Caco-2 (cell line): Measurements from ENCODE around the gene RPE. TPM values are rescaled to one million over a fixed set of nuclear protein-coding genes. Genes with fewer than 3 reads are reported as not detected.

ENCODE experiments used
- BruUV-seq: library from RNA; stranded (reverse); fragments of 400-500 nt; replicated peaks from 2 replicates; lab custom pipeline; 2021; lab: Mats Ljungman, UMichigan
- CTCF ChIA-PET: fragments of 300-600 bp; sonication (Branson Sonifier 250); formaldehyde crosslinking; loops from one replicate; lab custom pipeline; 2022; ENCODE audit warnings: antibody characterized with exemption; lab: Charles Lee
- POLR2A ChIA-PET: fragments of 300-600 bp; sonication (Branson Sonifier 250); formaldehyde crosslinking; loops from one replicate; lab custom pipeline; 2022; ENCODE audit warnings: antibody characterized with exemption; lab: Charles Lee
- DNase-seq, 2 experiments: peaks; one replicate each; pipeline versions ENCODE4 v3.0.0 to v3.0.0-alpha.2; 2020 to 2022
- H3K27me3 ChIP-seq: replicated peaks from 2 replicates; pipeline ENCODE4 v1.6.0; 2011; ENCODE audit warnings: low read length; ENCODE audit not compliant: control insufficient read depth, insufficient read depth
- H3K36me3 ChIP-seq: 2 replicates; pipeline ENCODE4 v1.5.1; 2011; ENCODE audit warnings: low read length; ENCODE audit not compliant: control insufficient read depth, insufficient read depth
- H3K4me1 ChIP-seq: fragments of 250-450 bp; sonication (Bioruptor Pico); 2 replicates; pipeline ENCODE4 v1.5.1; 2020; ENCODE audit warnings: mild to moderate bottlenecking
- H3K4me3 ChIP-seq: 2 replicates; pipeline ENCODE4 v1.5.1; 2011; ENCODE audit warnings: low read depth, mild to moderate bottlenecking, control low read depth, low read length
- H3K9me3 ChIP-seq: fragments of 250-450 bp; sonication (Bioruptor Pico); 2 replicates; pipeline ENCODE4 v1.5.1; 2020; ENCODE audit warnings: mild to moderate bottlenecking, moderate library complexity
- H3K27ac Mint-ChIP-seq: one replicate; pipeline ENCODE4 v1.8.0; 2022; ENCODE audit warnings: mixed read lengths; ENCODE audit not compliant: unreplicated experiment
- H3K27me3 Mint-ChIP-seq: one replicate; pipeline ENCODE4 v1.8.0; 2022; ENCODE audit warnings: mixed read lengths; ENCODE audit not compliant: insufficient read depth, unreplicated experiment
- H3K36me3 Mint-ChIP-seq: one replicate; pipeline ENCODE4 v1.8.0; 2022; ENCODE audit warnings: mild to moderate bottlenecking, mixed read lengths; ENCODE audit not compliant: insufficient read depth, unreplicated experiment
- H3K4me1 Mint-ChIP-seq: one replicate; pipeline ENCODE4 v1.8.0; 2022; ENCODE audit warnings: low read depth, mixed read lengths; ENCODE audit not compliant: unreplicated experiment
- H3K4me3 Mint-ChIP-seq: one replicate; pipeline ENCODE4 v1.8.0; 2022; ENCODE audit warnings: mild to moderate bottlenecking, moderate library complexity, mixed read lengths; ENCODE audit not compliant: unreplicated experiment
- H3K9me3 Mint-ChIP-seq: one replicate; pipeline ENCODE4 v1.8.0; 2022; ENCODE audit warnings: mixed read lengths; ENCODE audit not compliant: unreplicated experiment
- intact Hi-C: fragments of 100-400 bp; cut with micrococcal nuclease; formaldehyde crosslinking; loops from one replicate; pipeline ENCODE4 v1.10.0; 2022; ENCODE audit not compliant: unreplicated experiment
- total RNA-seq: library from RNA; stranded (reverse); gene quantifications from 2 replicates; pipeline ENCODE4 v1.2.3, GENCODE V29; 2022
- TF ChIP-seq, protein P1 (sequence below), 2 experiments: fragments of 200-600 bp in 1 of 2; IDR thresholded peaks; 1 replicate in 1 of 2; 2 replicates in 1 of 2; pipeline versions ENCODE4 v1.5.1 to v1.8.0; 2011 to 2022; ENCODE audit warnings: antibody characterized with exemption in 1 of 2, control low read depth in 1 of 2, inconsistent platforms in 1 of 2, low read depth in 1 of 2, low read length in 1 of 2, mild to moderate bottlenecking in 1 of 2, moderate library complexity in 1 of 2; ENCODE audit not compliant: insufficient read depth in 1 of 2, severe bottlenecking in 1 of 2, unreplicated experiment in 1 of 2

Gene RPE
- total RNA-seq, 1 experiment from 2014 or later: 92.9 TPM

DNA sequence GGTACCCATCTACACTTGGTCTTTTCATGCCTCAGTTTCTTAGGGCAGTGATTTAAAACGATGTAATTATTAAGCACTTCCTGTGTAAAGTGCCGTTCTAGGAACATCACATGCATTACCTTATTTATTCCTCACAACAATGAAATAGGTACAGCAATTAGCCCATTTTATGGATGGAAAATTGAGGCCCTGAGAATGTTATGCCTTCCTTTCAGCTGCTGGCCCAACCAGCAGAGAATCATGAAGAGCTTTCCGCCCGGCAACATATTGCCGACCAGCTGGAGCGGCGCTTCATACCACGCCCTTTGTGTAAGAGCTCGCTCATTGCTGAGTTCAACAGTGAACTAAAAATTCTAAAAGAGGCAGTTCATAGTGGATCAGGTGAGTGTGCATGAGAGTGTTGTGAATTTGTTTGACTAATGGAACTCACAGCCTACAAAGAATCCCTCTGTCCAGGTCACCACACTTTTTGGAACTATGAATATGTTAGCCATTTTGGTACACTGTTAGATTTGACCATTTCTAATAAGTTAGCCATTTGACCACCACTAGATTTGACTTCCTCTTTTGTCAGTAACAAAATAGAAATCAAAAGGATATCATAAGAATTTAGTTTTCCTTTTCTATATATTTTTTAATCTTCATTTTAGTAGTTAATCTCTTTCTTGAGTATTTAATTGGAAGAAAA, 25.6 kb upstream of the RPE start:
- Mint-ChIP-seq H3K36me3 (no peaks in the 10 kb centered on the region), H3K27me3 (peaks cover 9% of the 10 kb centered on the region), H3K4me1 (no peaks in the 10 kb centered on the region), H3K4me3 (no peak overlapping the region), H3K9me3 (no peaks in the 10 kb centered on the region), H3K27ac (no peak overlapping the region)
- ChIA-PET CTCF (interaction anchor here (1.4 to 1.6 kb wide), 2 partner anchors 219 to 222 kb away, joined by 4 to 7 read pairs; no protein-coding TSS in a partner anchor), POLR2A (no interaction called here)
- no peaks in the 10 kb centered on the region for H3K9me3 ChIP-seq
- intact Hi-C loops: loop anchor here (1.0 to 5.0 kb wide), 4 partner anchors 95 to 422 kb away; no protein-coding TSS in a partner anchor
- no peak overlapping the region for H3K4me3 ChIP-seq
- BruUV-seq: no TSS peak
- no peaks in the 10 kb centered on the region for H3K36me3 ChIP-seq
- TF ChIP-seq, protein P1, sequence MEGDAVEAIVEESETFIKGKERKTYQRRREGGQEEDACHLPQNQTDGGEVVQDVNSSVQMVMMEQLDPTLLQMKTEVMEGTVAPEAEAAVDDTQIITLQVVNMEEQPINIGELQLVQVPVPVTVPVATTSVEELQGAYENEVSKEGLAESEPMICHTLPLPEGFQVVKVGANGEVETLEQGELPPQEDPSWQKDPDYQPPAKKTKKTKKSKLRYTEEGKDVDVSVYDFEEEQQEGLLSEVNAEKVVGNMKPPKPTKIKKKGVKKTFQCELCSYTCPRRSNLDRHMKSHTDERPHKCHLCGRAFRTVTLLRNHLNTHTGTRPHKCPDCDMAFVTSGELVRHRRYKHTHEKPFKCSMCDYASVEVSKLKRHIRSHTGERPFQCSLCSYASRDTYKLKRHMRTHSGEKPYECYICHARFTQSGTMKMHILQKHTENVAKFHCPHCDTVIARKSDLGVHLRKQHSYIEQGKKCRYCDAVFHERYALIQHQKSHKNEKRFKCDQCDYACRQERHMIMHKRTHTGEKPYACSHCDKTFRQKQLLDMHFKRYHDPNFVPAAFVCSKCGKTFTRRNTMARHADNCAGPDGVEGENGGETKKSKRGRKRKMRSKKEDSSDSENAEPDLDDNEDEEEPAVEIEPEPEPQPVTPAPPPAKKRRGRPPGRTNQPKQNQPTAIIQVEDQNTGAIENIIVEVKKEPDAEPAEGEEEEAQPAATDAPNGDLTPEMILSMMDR (IDR thresholded peaks at IDR 0.05; ENCODE audit: insufficient read depth in 1 of 2, low read depth in 1 of 2, low read length in 1 of 2, severe bottlenecking in 1 of 2, unreplicated experiment in 1 of 2): no peak
- no peak for DNase-seq
- no peaks in the 10 kb centered on the region for H3K4me1 ChIP-seq
- H3K27me3 ChIP-seq: no peaks in the 10 kb centered on the region

DNA sequence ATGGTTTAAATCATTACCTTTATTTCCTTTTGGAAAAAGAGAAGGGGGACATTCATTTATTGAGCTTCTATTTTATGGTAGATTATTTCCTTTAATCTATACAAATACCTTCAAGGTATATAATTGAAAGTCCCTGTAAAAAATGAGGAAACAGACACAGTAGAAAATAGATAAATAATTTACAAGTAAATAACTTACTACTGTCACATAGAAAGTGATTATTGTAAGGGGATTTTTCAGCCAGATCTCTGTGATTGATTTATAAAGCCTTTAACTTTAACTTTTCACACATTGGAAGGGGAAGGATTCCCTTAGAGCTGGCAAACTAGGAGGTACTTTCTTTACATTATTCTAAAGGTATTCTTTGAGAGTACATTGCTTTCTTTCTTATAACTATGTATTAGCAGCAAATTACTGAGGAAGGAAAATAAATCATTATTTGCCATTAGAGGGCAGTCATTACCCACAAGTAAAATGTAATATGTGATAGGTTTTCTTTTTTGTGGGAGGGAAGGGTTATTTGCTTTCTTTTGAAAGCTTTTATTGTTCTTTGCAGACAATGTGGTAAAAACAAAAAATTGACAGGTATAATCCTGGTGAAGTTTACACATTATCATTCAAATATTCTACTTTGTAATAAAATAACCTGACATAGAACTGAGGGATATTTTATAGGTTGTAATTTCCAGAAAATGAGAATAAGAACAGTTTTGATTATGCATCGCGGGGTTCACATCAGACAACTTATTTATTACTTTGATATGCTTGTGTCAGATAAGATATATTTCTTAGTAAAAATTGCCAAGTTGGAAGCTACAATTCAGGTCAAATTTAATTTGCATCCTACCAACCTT, 24.8 kb upstream of the RPE start:
- TF ChIP-seq, protein P1 (IDR thresholded peaks at IDR 0.05; ENCODE audit: insufficient read depth in 1 of 2, low read depth in 1 of 2, low read length in 1 of 2, severe bottlenecking in 1 of 2, unreplicated experiment in 1 of 2): peak; percentile 37 to 53
- no peak overlapping the region for H3K27ac Mint-ChIP-seq
- no peaks in the 10 kb centered on the region for H3K36me3 Mint-ChIP-seq
- H3K4me1 ChIP-seq: no peaks in the 10 kb centered on the region
- POLR2A ChIA-PET: no interaction called here
- no TSS peak for BruUV-seq
- intact Hi-C loops: loop anchor here (1.0 to 5.0 kb wide), 4 partner anchors 95 to 421 kb away; no protein-coding TSS in a partner anchor
- peak in 1 of 2 experiments; percentile 36 for DNase-seq
- H3K27me3 Mint-ChIP-seq: peaks cover 9% of the 10 kb centered on the region
- no peaks in the 10 kb centered on the region for H3K4me1 Mint-ChIP-seq
- no peak overlapping the region for H3K4me3 ChIP-seq
- no peaks in the 10 kb centered on the region for H3K9me3 ChIP-seq
- no peaks in the 10 kb centered on the region for H3K27me3 ChIP-seq
- CTCF ChIA-PET: interaction anchor here (1.4 to 1.6 kb wide), 2 partner anchors 219 to 221 kb away, joined by 4 to 7 read pairs; no protein-coding TSS in a partner anchor
- H3K9me3 Mint-ChIP-seq: no peaks in the 10 kb centered on the region
- no peak overlapping the region for H3K4me3 Mint-ChIP-seq
- H3K36me3 ChIP-seq: no peaks in the 10 kb centered on the region

DNA sequence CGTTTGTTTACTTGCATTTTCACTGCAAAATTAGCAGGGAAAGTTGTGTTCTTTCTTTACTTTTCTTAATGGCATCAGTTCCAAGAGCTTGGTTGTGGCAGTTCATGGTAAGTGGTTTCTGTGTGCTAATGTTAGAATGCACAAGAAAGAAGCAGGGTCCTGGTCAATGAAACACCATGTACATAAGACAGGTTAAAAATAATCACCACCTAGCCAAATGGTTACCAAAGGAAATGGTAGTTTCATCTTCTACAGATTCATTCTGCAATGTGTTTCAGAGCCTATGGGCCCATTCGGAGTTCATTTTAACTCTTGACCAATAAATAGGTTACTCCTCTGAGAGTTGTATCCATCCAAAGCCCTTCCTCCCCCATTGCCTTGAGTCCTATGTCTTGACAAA, 18.1 kb upstream of the RPE start:
- H3K9me3 Mint-ChIP-seq: no peaks in the 10 kb centered on the region
- H3K27me3 Mint-ChIP-seq: peaks cover 14% of the 10 kb centered on the region
- no peaks in the 10 kb centered on the region for H3K4me1 ChIP-seq
- H3K36me3 ChIP-seq: no peaks in the 10 kb centered on the region
- no TSS peak for BruUV-seq
- TF ChIP-seq, protein P1 (IDR thresholded peaks at IDR 0.05; ENCODE audit: insufficient read depth in 1 of 2, low read depth in 1 of 2, low read length in 1 of 2, severe bottlenecking in 1 of 2, unreplicated experiment in 1 of 2): no peak
- no peak overlapping the region for H3K4me3 ChIP-seq
- intact Hi-C loops: no loop called here
- H3K9me3 ChIP-seq: no peaks in the 10 kb centered on the region
- ChIA-PET POLR2A (no interaction called here), CTCF (no interaction called here)
- H3K4me1 Mint-ChIP-seq: no peaks in the 10 kb centered on the region
- H3K27me3 ChIP-seq: no peaks in the 10 kb centered on the region
- H3K27ac Mint-ChIP-seq: no peak overlapping the region
- H3K36me3 Mint-ChIP-seq: no peaks in the 10 kb centered on the region
- DNase-seq: no peak
- H3K4me3 Mint-ChIP-seq: no peak overlapping the region
